GM23338 (cell line): ENCODE data around the gene RAP1GAP2.

Experiments
- CTCF ChIP-seq, 2 experiments: fragments of 200-600 bp in 1 of 2; sonication (generic) in 1 of 2; conservative IDR thresholded peaks; 2 replicates each; pipeline versions ENCODE4 v1.5.1 to v1.6.1; 2016 to 2017; ENCODE audit warnings: antibody characterized with exemption in 2 of 2, low read depth in 2 of 2, mild to moderate bottlenecking in 2 of 2, moderate library complexity in 1 of 2
- EZH2 ChIP-seq: fragments of 200-600 bp; sonication (generic); IDR thresholded peaks from one replicate; pipeline ENCODE4 v1.8.0; 2017; ENCODE audit warnings: antibody characterized with exemption, mild to moderate bottlenecking, low read depth; ENCODE audit not compliant: unreplicated experiment
- JUNB ChIP-seq: IDR thresholded peaks from one replicate; pipeline ENCODE4 v1.6.1; 2016; ENCODE audit warnings: antibody characterized with exemption; ENCODE audit not compliant: unreplicated experiment
- POLR2AphosphoS5 ChIP-seq: IDR thresholded peaks from 2 replicates; pipeline ENCODE4 v1.6.1; 2016; ENCODE audit warnings: antibody characterized with exemption, low read depth
- REST ChIP-seq: IDR thresholded peaks from one replicate; pipeline ENCODE4 v1.6.1; 2018; ENCODE audit warnings: antibody characterized with exemption; ENCODE audit not compliant: unreplicated experiment

GRCh38 chr17:2775206-2775605 is 21.0 kb upstream of the RAP1GAP2 start:
- TF ChIP-seq CTCF (conservative IDR thresholded peaks at IDR 0.05; ENCODE audit: low read depth in 2 of 2), result no peak
- TF ChIP-seq REST, result no peak
- no peak for TF ChIP-seq EZH2
- TF ChIP-seq POLR2AphosphoS5, result no peak
- TF ChIP-seq JUNB, result no peak
